Measurements from ENCODE around the gene TCAP. TPM values are rescaled to one million over a fixed set of nuclear protein-coding genes. Genes with fewer than 3 reads are reported as not detected.
A peak's percentile ranks its signal among the peaks of the same experiment; 100 is the strongest.

Gene TCAP
- total and polyA plus RNA-seq, 2 experiments from 2014 or later, result 79.1 to 105 TPM

GRCh38 chr17:39632153-39632941, 32.8 kb upstream of the TCAP start:
- H3K27me3 ChIP-seq, result peaks cover 13% of the 10 kb centered on the region
- H3K4me1 ChIP-seq (ENCODE audit: low read depth), result peaks cover 17% of the 10 kb centered on the region
- no peaks in the 10 kb centered on the region for H3K9me3 ChIP-seq (ENCODE audit: low read depth)
- no peak for DNase-seq (ENCODE audit: low read depth in 1 of 2, low spot score in 1 of 2)
- no peak for TF ChIP-seq CTCF (IDR thresholded peaks at IDR 0.05; ENCODE audit: low read depth, low read length)
- no peak overlapping the region for H3K4me3 ChIP-seq
- H3K27ac ChIP-seq, result no peak overlapping the region
- no peaks in the 10 kb centered on the region for H3K36me3 ChIP-seq

GRCh38 chr17:39633570-39634183, 31.5 kb upstream of the TCAP start:
- Histone ChIP-seq H3K4me1 (ENCODE audit: low read depth) (peaks cover 18% of the 10 kb centered on the region), H3K27ac (no peak overlapping the region), H3K4me3 (no peak overlapping the region), H3K9me3 (ENCODE audit: low read depth) (no peaks in the 10 kb centered on the region), H3K36me3 (no peaks in the 10 kb centered on the region), H3K27me3 (no peaks in the 10 kb centered on the region)
- no peak for TF ChIP-seq CTCF (IDR thresholded peaks at IDR 0.05; ENCODE audit: low read depth, low read length)
- DNase-seq (ENCODE audit: low read depth in 1 of 2, low spot score in 1 of 2), result no peak

GRCh38 chr17:39634384-39634871, 30.7 kb upstream of the TCAP start:
- Histone ChIP-seq H3K9me3 (ENCODE audit: low read depth) (no peaks in the 10 kb centered on the region), H3K27me3 (no peaks in the 10 kb centered on the region), H3K27ac (no peak overlapping the region), H3K4me3 (no peak overlapping the region), H3K36me3 (no peaks in the 10 kb centered on the region), H3K4me1 (ENCODE audit: low read depth) (peaks cover 18% of the 10 kb centered on the region)
- peak; percentile 54 to 59 for DNase-seq (ENCODE audit: low read depth in 1 of 2, low spot score in 1 of 2)
- peak; percentile 75 for TF ChIP-seq CTCF (IDR thresholded peaks at IDR 0.05; ENCODE audit: low read depth, low read length)

GRCh38 chr17:39635614-39636176, 29.5 kb upstream of the TCAP start:
- no peak for TF ChIP-seq CTCF (IDR thresholded peaks at IDR 0.05; ENCODE audit: low read depth, low read length)
- H3K27me3 ChIP-seq, result no peaks in the 10 kb centered on the region
- no peak for DNase-seq (ENCODE audit: low read depth in 1 of 2, low spot score in 1 of 2)
- H3K9me3 ChIP-seq (ENCODE audit: low read depth), result no peaks in the 10 kb centered on the region
- peaks cover 18% of the 10 kb centered on the region for H3K4me1 ChIP-seq (ENCODE audit: low read depth)
- no peaks in the 10 kb centered on the region for H3K36me3 ChIP-seq
- no peak overlapping the region for H3K27ac ChIP-seq
- H3K4me3 ChIP-seq, result no peak overlapping the region

GRCh38 chr17:39636587-39636926, 28.6 kb upstream of the TCAP start:
- peak overlapping the region; percentile 69 for H3K4me3 ChIP-seq
- no peak for TF ChIP-seq CTCF (IDR thresholded peaks at IDR 0.05; ENCODE audit: low read depth, low read length)
- H3K27me3 ChIP-seq, result no peaks in the 10 kb centered on the region
- no peak for DNase-seq (ENCODE audit: low read depth in 1 of 2, low spot score in 1 of 2)
- H3K36me3 ChIP-seq, result no peaks in the 10 kb centered on the region
- H3K27ac ChIP-seq, result peak overlapping the region; percentile 80
- no peaks in the 10 kb centered on the region for H3K9me3 ChIP-seq (ENCODE audit: low read depth)
- H3K4me1 ChIP-seq (ENCODE audit: low read depth), result peaks cover 21% of the 10 kb centered on the region
